GM19240 (cell line): Measurements from ENCODE around the gene RANGAP1.
A peak's percentile ranks its signal among the peaks of the same experiment; 100 is the strongest.

ENCODE experiments used
- DNase-seq: peaks from one replicate; pipeline ENCODE4 v3.0.0; 2011; ENCODE audit warnings: low spot score; ENCODE audit not compliant: insufficient read length

Gene RANGAP1, protein sequence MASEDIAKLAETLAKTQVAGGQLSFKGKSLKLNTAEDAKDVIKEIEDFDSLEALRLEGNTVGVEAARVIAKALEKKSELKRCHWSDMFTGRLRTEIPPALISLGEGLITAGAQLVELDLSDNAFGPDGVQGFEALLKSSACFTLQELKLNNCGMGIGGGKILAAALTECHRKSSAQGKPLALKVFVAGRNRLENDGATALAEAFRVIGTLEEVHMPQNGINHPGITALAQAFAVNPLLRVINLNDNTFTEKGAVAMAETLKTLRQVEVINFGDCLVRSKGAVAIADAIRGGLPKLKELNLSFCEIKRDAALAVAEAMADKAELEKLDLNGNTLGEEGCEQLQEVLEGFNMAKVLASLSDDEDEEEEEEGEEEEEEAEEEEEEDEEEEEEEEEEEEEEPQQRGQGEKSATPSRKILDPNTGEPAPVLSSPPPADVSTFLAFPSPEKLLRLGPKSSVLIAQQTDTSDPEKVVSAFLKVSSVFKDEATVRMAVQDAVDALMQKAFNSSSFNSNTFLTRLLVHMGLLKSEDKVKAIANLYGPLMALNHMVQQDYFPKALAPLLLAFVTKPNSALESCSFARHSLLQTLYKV

DNA sequence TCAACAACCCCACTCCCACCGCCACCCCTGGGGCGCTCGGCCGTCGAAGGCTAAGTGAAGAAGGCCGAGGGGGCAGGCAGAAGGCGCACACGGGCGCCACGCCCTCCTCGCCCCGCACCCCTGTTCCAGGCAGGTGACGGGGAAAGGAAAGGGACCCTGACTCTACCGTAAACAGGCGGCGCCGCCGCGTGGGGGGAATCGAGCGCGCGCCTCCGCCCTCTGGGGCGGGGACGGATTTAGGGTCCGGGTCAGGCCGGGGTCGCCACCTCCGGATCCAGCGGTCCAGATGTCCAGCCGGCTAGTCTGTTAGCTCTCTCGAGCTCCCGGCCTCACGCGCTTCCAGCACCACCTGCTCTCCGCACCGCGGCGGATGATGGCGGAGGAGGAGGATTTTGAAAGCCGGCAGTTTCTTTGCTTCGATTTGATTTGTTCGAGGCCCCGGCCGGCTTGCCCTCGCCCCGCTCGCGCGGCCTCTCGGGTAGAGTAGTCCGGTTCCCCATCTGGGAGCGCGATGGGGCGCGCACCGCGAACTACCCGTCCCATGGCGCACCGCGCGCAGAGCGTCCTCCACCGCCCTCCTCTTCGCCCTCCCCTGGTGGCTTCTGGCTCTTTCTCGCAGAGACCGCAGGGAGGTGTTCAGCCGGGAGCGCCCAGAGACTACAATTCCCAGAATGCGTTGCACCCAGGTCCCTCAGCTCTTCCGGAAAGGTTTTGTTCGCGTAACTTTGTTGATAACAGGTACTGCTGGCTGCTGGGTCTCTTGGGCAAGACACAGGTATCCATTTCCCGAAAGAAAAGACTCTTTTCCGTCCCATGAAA lies at the start of gene RANGAP1:
Gene RANGAP1 (minus strand): TSS at position 368 of the 819 bp plus-strand sequence. CDS start 5,143 bp downstream, outside the sequence.
- peak; percentile 98 for DNase-seq

DNA sequence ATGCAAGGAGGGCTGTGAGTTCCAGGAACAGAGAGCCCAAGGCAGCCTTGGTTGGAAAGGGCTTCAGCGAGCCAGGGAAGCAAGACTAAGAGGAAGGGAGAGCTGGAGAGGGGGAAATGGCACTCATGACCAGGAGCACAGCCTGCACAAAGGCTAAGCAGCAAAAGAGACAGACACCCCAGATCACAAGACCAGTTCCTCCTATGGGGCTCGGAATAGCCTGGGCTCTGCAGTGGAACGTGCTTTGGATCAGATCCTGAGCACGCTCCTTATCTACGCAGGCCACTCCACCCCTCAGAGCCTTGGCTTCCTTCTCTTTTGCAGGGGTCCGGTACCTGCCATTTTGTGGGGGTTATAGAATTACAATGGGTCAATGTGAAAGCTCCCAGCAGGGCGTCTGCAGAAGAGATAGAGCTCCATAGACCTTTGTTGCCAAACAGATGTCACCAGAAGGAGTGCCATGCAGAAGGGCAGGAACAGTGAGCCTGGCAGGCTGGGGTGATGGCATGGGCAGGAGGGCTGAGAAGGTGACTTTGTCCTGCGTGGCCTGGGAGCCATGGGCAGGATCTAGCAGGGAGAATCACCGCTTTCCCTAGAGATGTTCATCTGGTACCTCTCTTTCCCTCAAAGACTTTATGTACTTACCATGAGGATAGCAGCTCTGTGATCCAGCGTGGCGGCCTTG lies 49.1 kb upstream of the RANGAP1 start:
- DNase-seq = no peak

DNA sequence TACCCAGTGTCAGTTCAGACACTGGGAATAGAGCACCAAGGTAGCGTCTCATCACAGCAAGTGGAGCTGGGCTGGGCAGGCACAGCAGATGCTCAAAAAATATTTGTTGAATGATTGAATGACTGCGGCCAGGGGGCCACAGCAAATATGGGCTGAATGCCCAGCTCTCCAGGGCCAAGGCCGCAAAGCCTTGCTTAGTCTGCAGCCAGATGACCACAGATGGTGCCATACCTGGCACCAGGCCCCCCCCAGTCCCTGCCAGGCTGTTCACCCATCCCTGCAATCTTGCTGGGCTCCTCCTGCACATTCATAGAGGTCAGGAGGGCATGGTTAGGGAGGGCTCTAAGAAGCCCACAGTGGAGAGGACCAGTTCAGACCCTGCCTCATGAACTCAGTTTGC lies 48.2 kb upstream of the RANGAP1 start:
- no peak for DNase-seq

DNA sequence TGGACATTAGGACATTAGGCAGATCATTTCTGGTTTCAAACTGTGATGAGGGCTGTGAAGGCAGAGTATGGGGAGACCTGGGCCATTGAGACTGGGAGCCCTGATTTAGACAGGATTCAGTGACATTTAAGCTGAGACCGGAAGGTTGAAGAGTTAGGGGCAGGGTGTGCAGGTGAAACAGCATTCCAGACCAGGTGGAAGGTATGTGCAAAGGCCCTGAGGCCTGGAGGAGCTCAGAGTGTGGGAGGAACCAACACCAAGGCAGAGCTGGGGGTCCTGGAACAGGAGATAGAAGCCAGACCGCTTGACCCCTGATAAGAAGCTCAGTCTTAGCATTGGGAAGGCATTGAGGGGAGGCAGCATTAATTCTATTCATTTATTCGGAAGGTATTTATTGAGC lies 47.8 kb upstream of the RANGAP1 start:
- DNase-seq = no peak

DNA sequence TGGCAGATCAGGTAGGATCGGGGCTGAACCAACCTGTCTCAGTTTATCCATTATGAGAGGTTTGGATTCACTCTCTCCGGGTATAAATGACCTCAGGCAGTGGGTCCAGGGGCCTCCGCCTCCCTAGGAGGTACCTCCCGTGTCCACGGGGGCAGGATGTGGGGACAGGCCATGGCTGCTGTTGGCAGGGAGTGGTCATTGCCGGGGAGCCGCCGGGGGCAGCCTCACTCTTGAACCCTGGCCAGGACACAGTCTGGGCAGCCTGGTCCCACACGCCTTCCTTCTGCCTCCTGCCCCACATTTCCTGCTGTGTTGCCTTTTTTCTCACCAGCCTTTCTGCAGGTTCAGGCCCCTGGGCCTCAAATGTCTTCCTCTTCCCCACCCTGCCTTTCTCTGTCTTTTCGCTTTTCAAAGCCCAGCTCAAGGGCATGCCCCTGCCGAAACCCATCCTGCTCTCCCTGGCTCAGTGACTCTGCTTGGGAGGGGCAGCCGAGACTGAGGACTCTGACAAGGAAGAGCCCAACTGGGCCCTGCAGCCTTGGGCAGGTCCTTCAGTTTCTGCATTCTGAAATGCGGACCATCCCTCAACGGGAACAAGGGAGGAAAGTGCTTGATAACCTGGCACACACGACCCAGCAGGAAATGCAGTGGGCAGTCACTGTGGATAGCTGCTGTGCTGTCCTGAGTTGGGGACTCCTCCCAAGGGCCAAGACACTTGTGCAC lies 46.4 kb upstream of the RANGAP1 start:
- DNase-seq = no peak

DNA sequence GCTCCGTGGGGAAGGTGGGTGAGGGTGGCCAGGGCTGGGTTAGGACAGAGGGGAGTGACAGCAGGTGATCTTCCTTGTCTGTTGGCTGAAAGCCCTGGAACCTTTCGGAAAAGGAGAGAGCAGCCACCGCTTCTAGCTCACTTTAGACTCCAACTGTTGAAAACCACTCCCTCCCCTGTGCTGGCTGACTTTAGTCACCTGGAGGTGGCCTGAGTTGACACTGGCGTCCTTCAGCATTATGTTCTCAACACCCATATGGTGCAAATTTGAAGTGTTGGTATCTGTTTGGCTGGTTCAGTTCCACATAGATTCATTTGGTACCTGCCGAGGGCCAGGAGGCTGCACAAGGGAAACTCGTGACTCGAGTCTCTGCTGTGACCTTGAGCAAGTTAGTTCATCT lies 44.2 kb upstream of the RANGAP1 start:
- no peak for DNase-seq

DNA sequence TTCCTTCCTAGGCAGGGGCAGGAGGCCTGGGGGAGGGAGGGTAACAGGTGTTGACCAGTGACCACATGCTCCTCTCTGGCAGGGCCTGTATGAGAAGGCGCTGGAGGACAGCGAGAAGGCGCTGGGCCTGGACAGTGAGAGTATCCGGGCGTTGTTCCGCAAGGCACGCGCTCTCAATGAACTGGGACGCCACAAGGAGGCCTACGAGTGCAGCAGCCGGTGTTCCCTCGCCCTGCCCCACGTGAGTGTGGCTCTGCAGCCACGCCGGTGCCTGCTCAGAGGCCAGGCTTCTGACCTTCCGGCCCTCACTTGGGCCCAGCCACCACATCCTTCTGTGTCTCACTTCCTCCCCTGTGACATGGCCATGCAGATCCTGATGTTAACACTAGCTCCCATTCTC lies 41.1 kb upstream of the RANGAP1 start:
- no peak for DNase-seq

DNA sequence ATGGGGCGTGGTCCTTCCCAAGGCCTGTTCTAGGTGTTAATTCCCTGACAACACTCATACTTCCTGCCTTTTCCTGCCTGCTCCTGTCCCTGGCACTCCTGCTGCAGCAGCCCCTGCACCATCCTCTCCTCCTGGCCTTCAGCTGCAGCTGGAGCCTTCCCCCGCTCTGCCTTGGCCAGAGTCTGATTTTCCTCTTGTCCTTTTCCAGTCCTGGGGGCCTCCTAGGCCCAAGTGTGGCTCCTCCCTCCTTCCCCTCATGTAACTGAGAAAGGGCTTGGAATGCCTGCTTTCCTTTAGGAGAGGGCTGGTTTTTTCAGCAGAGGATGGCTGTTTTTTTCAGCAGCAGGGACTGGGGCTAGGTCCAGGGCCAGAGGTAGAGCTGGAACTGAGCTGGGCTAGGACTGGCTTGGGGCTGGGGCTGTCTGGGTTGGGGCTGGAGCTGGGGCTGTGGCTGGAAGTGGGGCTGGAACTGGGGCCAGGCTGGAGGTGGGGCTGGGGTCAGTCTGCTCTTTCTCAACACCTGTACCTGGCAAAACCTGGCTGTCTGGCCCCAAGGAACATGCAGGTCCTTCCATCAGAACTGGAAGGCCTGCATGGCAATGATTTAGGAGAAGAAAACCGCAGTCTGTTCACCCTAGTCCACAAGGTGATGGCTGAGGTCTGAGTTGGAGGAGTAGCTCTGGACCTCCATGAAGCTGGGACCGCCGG lies 39.0 kb upstream of the RANGAP1 start:
- DNase-seq = no peak

DNA sequence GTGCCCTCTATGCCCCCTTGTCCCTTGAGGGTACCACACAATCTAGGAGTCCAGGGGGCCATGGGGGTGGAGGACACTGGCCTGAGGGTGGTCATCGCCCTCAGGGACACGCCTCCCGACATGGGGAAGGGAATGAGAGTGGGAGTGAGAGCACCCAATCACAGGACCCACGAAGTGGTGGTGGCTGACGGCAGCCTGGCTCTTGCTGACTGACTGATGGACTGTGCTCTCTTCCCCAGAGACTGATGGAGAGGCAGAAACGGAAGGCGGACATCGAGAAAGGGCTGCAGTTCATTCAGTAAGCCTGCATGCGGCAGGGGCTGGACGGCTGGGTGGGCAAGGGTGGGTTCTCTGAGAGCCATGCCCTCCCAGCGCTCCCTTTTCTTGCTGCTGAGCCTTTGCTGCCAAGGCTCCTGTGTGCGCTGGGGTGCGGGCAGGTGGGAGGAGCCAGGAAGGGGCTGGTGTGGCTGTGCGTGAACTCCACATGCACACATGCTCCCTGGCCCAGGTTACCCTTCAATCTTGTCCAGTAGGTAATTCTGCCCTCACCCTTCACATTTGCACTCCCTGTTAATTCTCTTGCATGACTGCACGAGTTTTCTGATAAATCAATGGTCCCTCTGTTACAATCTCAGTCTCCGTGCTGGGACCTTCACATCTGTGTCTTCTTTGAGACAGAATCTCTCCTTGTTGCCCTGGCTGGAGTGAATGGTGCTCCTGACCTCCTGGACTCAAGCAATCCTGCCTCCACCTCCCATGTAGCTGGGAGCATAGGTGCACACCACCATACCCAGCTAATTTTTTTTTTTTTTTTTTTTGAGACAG lies 34.6 kb upstream of the RANGAP1 start:
- DNase-seq = no peak

DNA sequence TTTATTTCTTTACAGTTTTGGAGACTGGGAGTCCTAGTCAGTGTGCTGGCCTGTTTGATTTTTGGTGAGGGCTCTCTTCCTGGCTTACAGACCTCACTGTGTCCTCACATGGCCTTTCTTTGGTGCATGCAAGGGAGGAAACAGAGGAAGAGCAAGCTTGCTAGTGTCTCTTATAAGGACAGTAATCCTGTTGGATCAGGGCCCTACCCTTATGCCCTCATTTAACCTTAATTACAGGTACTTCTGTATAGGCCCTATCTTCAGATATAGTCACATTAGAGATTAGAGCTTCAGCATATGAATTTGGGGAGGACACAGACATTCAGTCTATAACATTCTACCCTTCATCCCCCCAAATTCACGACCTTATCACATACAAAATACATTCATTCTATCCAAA lies 29.6 kb upstream of the RANGAP1 start:
- DNase-seq = no peak

DNA sequence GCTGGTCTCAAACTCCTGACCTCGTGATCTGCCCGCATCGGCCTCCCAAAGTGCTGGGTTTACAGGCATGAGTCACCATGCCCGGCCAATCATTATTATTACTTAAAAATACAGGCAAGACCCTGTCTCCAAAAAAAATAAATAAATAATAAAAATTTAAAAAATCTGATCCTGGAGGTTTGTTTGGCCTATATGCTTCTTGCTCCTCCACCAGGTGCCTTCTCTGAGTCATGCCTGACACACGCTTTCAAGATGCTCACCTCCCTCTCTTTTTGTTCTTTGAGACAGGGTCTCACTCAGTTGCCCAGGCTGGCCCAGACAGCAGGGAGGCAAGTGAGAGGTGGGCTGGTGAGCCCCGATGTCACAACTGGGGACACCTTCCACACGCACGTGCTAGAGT lies 28.8 kb upstream of the RANGAP1 start:
- no peak for DNase-seq

DNA sequence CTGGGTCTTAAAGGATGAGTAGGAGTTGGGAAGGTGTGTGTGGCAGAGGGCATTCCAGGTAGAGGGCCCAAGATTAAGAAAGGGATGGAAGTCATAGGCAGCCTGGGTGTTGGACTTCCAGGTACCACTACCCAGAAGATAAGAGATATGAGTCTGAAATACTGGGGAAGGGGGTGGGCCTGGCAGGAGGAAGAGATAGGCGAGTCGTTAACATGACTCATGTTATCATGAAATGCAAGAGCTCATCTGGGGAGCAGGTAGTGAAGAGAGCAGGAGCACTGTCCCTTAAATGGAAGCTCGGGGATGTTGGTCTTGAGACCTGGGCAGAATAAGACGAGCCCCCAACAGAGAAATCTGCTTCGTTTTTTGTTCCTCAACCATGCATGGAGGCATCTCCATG lies 25.5 kb upstream of the RANGAP1 start:
- DNase-seq = no peak

DNA sequence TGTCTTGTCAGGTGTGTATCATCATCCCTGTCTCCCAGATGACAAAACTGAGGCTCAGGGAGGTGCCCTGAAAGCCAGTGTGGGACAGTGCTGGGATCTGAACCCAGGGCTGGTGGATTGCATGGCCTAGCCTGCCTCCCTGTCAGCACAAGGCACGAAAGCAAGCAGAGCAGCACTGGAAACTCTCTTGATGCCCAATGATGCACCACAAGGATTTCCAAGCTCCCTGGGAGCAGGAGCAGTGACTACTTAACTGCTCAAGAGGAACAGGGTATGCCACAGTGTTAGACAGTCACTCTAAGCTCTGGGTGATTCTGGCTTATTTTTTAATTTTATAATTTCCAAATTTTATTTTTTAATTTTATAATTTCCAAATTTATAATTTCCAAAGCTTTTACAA lies 24.3 kb upstream of the RANGAP1 start:
- DNase-seq = no peak

DNA sequence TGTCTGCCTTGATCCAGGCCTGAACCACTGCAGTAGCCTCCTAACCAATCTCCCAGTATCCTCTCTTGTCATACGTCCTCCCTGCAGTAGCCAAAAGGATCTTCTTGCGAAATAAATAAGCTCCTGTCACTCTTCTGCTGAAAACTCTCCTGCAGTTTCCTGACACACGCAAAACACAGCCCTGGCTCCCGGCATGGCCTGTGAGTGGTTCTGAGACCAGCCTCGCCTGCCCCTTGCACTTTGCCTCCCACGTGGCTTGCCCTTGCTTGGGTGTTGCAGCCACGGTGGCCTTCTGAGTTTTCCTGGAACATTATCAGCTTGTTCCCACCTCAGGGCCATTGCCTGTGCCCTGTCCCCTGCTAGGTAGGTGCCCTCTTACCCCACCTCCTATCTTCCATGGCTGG lies 22.6 kb upstream of the RANGAP1 start:
- DNase-seq = no peak

DNA sequence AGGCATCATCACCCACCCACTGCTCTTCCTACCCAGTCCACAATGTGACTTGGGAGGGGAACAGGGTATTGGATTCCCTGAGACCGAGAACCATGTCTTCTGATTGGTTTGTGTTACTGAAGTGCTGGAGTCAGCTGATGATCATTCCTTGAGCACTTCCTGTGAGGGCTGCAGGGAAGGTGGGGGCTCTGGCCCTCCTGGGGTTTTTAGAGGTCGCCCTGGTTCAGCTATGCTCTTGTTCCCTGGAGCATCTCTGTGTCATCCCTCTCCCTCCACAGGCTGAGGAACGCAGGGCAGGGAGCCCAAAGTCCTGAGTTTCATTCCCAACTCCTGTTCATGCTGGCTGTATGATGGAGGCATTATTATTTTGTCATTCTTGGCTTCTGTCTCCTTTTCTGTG lies 22.1 kb upstream of the RANGAP1 start:
- DNase-seq = no peak

DNA sequence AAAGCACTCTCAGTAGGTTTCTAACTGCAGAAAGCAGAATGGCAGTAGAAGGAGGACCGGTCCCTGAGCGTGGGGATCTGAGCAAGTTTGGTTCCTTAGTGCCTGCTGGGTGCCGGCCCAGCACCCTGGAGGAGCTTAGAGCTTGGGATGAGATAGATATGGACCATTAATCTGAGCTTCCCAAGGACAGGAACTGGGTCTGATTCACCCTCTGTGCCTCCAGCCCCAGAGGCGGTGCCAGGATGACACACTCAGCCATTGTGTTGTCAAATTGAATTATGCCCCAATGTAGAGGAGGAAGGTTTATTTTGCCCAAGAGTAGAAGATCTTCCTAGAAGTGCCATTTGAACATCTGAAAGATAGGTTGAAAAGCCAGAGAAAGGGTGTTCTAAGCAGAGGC lies 19.7 kb upstream of the RANGAP1 start:
- no peak for DNase-seq

DNA sequence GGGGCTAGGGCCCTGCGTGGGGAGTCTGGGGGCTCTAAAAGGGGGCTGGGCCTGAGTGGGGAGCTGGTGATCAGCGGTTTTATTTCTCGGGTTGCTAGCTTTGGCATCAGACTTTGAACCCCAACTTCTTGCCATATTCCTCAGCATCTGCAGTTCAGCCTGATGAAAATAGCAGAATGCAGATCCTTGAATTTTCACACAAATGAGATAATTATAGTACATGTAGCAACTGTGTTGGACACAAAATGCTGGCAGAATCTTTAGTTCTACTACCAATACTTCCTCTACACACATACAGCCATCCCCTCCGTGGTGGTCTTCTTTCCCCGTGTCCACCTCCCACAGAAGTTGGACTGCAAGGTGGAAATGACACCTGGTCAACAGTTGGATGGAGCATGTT lies 16.8 kb upstream of the RANGAP1 start:
- DNase-seq = no peak

DNA sequence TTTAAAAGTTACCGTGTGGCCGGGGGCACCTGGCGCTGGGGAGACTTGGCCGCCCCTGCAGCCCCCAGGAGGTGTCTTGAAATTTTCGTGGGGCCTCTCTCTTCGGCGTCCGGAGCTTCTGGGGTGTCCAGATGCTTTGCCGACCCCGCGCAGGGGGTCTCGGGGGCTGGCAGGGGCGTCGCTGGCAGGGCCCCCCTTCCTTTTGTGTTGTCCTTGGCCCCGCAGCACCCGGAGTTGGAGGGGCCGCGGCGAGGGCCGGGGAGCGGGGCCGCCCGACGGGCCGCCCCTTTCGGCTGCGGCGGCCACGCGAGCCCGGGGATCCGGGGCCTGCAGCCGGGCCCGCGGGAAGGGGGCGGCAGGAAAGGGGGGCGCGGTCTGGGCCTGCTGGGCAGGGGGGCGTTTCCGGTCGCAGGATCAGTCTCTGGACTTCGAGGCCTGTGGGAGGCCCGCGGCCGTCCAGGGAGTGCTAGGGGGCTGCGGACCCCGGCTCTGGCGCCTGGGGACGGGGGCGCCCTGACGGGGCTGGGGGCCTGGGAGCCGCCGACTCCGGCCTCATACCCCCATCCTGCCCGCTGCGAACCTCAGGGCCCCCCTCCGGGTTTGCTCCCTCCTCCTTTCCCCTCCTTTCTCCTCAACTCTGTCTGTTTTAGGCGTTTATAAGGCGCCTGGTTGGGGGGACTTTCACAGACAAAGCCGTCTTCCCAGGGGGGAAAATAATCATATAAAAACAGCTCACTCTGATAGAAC lies 16.2 kb upstream of the RANGAP1 start:
- no peak for DNase-seq
